HG03469 (cell line): ENCODE measurements around the gene MTG1.
"Not testable (repeated sequence)": the region's sequence is repeated elsewhere in the genome, so short reads cannot be mapped to it uniquely, and the experiment has no call there.

ENCODE experiments used
- ATAC-seq: cut with Tn5 transposase; IDR thresholded peaks from one replicate; pipeline ENCODE4 v1.9.1; 2021; ENCODE audit warnings: mild to moderate bottlenecking, moderate library complexity, moderate number of reproducible peaks; ENCODE audit not compliant: unreplicated experiment

The MTG1 gene

DNA sequence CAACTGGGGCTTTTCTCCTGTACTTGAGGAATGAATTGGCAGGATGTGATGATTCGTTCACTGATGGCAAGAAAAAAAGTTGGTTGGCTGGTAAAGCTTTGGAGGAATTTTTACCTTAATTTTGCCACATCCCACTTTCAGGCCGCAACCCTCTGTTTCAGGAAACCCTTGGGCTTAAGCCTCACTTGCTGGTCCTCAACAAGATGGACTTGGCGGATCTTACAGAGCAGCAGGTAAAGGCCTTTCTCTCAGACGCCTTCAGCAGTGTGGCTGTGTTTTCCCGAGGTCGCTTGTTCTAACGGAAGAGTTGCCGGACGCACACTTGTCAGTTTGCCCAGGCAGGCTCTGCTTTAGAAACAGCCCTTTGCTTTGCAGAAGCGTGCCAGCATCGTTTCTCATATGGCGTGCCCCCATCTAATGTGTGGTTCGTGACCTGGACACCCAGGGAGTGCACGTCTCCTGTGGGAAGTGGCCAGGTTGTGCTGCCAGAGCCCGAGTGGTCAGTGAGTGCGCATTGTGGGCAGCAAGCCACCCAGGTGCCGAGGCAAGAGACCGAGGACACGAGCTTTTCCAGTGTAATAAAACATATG, 2.2 kb downstream of the MTG1 start:
- no peak for ATAC-seq

GRCh38 chr10:133397938-133398337, 4.0 kb downstream of the MTG1 start:
- no peak for ATAC-seq

GRCh38 chr10:133399123-133399601, 5.2 kb downstream of the MTG1 start:
- no peak for ATAC-seq

DNA sequence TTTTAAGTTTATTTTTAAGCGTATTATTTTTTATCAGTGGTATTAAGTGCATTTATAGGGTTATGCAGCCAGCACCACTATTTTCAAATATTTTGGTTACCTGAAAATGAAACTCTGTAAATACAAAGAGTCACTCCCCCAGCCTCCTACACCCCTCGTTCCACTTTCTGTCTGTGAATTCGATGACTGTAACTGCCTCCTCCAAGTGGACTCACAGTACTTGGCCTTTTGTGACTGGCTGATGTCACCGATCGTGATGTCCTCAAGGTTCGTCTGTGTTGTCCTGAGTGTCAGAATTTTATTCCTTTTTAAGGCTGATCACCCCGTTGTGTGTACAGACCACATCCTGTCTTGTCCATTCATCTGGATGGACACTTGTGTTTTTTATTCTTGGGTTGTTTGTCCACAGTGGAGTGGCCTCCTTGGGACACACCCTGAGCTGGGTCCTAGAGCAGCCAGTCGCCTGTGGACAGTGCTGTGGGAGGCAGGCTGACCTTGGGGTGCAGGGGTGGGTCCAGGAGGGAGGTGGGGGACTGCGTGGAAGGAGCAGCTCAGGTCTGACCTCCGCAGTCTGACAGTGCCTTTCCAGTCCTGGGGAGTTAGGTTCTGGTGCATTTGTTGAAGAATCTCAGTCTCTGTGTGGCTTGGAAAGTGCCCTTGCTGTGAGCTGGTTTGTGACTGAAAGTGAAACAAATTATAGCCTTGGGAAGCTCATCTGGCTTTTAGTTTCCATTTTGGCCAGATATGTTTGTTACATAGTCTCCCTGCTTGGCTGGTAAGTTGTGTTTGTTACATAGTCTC, 6.9 kb downstream of the MTG1 start:
- ATAC-seq = peak; percentile 49

DNA sequence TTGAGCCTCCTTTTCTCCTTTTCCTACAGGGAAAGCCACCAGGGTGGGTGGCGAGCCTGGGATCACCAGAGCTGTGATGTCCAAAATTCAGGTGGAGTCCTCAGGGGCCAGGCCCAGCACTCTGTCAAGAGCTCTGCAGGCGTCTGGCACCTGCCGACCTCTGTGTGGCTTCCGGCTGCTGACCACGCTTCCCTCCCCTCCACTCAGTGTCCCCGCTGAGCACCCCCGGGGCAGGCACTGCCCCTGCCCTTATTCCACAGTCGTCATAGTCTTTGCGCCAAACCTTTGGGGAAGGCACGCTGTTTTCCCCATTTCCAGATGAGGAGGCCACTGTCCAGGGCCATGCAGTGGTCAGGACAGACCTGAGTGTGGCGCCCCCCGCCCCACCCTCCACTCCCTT, 7.5 kb downstream of the MTG1 start:
- ATAC-seq = no peak

DNA sequence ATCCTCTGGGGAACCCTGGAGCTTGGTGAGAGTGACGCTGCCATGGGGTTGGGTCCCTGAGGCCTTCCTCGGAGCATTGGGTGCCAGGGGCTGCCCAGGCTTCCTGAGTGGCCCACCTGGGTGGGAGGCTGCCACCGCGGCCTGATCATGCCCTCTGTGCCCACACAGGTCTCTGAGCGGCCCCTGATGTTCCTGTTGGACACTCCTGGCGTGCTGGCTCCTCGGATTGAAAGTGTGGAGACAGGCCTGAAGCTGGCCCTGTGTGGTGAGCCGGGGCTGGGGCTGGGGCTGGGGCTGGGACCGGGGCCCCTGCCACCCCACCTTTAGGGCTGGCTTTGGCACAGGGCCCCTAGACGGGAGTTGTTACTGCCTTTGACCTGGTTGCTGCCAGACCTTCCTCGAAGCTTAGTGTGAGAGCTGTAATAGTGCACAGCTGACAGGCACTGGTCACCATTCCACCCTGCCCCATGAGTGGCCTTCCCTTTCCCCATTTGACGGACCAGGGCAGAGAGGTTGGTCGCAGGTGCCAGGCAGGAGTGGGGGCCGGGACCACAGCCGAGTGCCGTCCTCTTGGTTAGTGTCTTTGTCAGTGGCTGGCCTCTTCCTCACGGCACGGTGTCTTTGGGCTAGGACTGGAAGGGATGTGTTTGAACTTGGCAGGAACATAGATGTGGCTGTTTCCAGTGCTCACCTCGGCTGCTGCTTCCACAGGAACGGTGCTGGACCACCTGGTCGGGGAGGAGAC, 8.2 kb downstream of the MTG1 start:
- no peak for ATAC-seq

- ATAC-seq = no peak
Measured at GRCh38 chr10:133403359-133403758, 9.4 kb downstream of the MTG1 start.

DNA sequence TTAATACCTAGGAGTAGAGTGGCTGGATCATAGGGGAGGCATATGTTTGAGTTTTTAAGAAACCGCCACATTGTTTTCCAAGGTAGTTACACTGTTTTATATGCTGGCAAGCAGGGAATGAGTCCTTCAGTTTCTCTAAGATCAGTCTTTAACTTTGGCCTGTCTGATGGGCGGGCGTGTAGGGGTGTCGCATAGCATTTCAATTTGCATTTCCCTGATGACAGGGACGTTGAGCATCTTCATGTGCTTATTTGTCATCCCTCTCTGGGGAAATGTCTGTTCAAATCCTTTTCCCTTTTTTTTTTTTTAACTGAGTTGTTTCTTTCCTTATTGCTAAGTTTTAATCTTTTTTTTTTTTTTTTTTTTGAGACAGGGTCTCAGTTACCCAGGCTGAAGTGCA, 9.8 kb downstream of the MTG1 start:
- ATAC-seq = no peak

DNA sequence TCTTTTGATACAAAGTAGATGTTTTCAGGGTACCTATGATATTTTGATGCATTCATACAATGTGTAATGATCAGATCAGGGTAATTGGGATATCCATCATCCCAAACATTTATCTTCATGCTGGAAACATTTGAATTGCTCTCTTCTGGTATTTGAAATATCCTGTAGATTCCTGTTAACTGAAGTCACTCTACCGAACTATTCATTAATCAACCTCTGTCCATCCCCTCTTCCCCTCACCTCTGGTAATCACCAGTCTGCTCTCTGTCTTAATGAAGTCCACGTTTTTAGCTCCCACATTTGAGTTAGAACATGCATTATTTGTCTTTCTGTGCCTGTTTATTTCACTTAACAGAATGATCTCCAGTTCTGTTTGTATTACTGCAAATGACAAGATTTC, 11.3 kb downstream of the MTG1 start:
- no peak for ATAC-seq

GRCh38 chr10:133405844-133406527, 12.0 kb downstream of the MTG1 start:
- no peak for ATAC-seq

- no peak for ATAC-seq
Measured at GRCh38 chr10:133411523-133412380, 17.8 kb downstream of the MTG1 start.

- no peak for ATAC-seq
Measured at GRCh38 chr10:133412381-133412711, 18.4 kb downstream of the MTG1 start.

GRCh38 chr10:133414401-133414800, 20.4 kb downstream of the MTG1 start:
- not testable (repeated sequence) for ATAC-seq

- ATAC-seq = no peak
Measured at GRCh38 chr10:133415752-133416151, 21.8 kb downstream of the MTG1 start.

DNA sequence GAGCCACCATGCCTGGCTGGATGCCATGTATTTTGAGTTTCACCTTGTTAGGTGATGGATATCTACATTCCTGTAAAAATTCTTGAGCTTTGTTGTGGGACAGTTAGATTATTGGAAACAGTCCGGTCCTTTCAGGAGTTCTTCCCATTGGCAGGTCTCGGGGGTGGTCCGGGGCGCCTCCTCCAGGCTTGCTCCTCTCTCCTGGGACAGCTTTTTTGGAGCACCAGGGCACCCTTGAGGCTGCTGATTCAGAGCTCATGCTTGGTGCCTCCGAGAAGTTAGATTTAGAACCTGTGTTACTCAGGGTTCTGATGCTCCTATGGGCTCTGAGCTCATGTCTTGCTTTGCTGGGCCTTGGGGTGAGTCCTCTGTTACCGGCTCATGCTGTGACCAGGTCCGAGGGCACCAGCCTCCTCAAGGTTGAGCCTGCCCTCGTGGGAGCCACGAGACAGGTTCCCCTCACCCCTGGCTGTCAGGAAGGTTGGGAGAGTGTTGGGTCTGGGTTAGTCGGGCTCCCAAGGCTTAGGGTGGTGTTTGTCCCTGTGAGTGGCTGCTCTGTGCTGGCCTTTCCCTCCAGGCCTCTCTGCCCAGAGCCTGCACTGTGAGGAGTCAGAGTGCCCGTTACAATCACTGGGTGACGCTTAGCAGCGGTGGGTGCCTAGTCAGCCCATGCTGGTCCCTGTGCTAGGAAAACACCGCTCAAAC, 24.5 kb downstream of the MTG1 start:
- no peak for ATAC-seq

- no peak for ATAC-seq
Measured at GRCh38 chr10:133419211-133419950, 25.4 kb downstream of the MTG1 start.

DNA sequence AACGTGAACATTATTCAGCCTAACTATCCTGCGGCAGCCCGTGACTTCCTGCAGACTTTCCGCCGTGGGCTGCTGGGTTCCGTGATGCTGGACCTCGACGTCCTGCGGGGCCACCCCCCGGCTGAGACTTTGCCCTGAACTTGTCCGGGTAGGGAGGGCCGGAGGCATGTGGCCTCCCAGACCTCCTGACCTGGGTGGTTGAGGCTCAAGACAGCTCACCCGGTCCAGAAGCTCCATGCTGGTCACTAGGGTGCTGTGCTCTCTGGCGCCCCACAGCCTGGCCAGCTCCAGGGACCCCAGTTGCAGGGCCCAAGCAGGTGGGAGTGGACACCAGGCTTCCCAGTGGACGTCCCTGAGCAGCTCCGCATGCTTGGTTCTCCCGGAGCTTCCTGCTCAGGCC, 26.1 kb downstream of the MTG1 start:
- no peak for ATAC-seq

- ATAC-seq = no peak
Measured at GRCh38 chr10:133420579-133420978, 26.6 kb downstream of the MTG1 start.
